Middle frontal gyrus (tissue), 1 donor: ENCODE data around the gene CCNB1IP1.
"Not testable (repeated sequence)": the region's sequence is repeated elsewhere in the genome, so short reads cannot be mapped to it uniquely, and the experiment has no call there.

Experiments
- DNase-seq: peaks from one replicate; pipeline ENCODE4 v3.0.0-alpha.2; 2015; ENCODE audit warnings: low spot score; ENCODE audit errors: extremely low spot score

CCNB1IP1 gene, protein sequence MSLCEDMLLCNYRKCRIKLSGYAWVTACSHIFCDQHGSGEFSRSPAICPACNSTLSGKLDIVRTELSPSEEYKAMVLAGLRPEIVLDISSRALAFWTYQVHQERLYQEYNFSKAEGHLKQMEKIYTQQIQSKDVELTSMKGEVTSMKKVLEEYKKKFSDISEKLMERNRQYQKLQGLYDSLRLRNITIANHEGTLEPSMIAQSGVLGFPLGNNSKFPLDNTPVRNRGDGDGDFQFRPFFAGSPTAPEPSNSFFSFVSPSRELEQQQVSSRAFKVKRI

GRCh38 chr14:20332788-20333493 lies at the start of gene CCNB1IP1:
TSS of gene CCNB1IP1 (minus strand) at chr14:20333279. CDS start at chr14:20316523, 16,756 bp downstream.
- peak; percentile 72 for DNase-seq

DNA sequence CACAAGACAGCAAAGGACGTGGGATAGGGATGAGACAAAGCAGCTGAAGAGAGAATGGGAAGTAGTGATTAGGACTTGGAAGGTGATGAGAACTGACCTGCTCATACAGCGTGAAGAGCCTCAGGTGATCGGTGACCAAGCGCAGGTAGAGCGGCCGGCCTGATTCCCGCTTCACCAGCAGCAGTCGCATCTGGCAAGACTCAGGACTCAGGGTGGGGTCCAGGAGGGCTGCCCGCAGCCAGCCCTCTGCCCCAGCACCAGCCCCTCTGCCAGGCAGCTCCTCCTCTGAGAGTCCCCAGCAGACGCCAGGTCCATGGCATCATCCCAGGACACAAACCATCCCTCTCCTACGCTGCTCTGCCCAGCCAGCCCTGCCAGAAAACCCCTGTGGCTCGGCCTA lies 49.4 kb upstream of the CCNB1IP1 start:
- DNase-seq: no peak

DNA sequence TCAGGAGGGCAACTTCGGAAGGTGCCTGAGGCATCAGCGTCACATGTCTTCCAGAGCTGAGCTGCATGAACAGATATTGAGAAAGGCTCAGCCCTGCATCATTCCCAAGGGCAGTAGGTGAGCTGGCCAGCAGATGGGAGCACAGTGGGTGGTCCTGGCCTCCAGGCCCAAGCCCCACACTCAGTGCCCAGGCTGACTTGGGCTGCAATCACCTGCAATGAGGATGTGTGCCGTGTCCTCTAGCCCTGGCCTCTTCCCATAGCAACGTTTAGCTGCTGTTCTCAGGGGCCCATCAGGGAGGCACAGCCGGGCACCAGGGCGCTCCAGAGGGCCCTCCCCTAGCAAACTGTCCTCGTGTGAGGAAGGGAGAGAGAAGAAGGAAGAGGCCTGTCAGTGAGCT lies 48.3 kb upstream of the CCNB1IP1 start:
- no peak for DNase-seq

GRCh38 chr14:20380681-20381080 lies 47.6 kb upstream of the CCNB1IP1 start:
- DNase-seq: no peak

DNA sequence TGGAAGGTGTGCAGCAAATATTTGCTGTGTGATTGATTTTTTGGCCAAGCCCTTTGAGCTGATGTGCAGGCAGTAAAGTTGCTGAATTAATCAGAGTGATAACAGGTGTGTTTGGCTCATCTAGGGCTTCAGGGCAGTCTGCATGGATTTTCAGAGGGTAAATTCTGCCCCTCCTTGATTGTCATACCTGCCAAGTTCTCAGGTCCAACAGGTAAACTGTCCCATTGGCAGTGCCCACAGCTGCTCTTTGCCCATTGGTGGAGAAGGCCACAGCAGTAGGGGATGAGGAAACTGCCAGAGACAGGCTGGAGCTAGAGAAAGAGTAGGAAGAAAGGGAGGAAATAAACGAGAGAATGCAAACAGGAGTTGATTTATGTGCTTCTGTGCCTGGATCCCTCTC lies 46.7 kb upstream of the CCNB1IP1 start:
- no peak for DNase-seq

- no peak for DNase-seq
Observed at GRCh38 chr14:20377171-20377570, 44.1 kb upstream of the CCNB1IP1 start.

- no peak for DNase-seq
Observed at GRCh38 chr14:20376071-20376588, 43.1 kb upstream of the CCNB1IP1 start.

DNA sequence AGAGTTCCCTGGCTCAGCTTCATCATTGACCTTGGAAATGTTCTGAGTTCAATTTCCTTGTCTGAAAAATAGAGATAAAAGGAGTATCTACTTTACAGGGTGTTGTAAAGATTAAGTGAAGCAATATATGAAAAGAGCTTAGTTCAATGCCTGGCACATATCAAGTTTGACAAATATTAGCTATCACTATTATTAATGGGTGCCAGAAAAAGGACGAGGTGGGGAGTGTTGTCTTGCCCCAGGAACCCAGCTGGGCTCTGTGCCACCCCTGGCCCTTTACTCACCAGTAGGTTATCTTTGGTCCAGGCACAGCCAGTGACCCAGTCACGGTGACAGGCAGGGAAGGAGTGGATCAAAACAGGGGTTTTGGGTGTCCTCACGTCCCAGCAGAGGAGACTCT lies 42.4 kb upstream of the CCNB1IP1 start:
- no peak for DNase-seq

- no peak for DNase-seq
Observed at GRCh38 chr14:20372796-20373195, 39.7 kb upstream of the CCNB1IP1 start.

GRCh38 chr14:20365928-20366327 lies 32.8 kb upstream of the CCNB1IP1 start:
- DNase-seq: no peak

- DNase-seq: not testable (repeated sequence)
Observed at GRCh38 chr14:20358474-20358873, 25.4 kb upstream of the CCNB1IP1 start.

- DNase-seq: no peak
Observed at GRCh38 chr14:20356422-20356821, 23.3 kb upstream of the CCNB1IP1 start.

- DNase-seq: no peak
Observed at GRCh38 chr14:20350860-20351259, 17.8 kb upstream of the CCNB1IP1 start.

- no peak for DNase-seq
Observed at GRCh38 chr14:20350282-20350681, 17.2 kb upstream of the CCNB1IP1 start.

DNA sequence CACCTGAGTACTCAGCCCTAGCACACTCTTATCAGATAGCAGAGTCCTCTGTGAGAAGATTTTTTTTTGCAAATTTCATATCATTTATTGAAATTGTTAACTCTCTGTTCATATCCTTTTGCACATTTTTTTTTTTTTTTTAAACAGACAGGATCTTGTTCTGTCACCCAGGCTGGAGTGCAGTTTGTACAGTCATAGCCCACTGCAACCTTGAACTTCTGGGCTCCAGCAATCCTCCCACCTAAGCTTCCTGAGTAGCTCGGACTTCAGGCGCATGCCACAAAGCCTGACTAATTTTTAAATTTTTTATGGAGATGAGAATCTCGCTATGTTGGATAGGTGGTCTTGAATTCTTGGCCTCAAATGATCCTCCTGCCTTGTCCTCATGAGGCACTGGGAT lies 14.7 kb upstream of the CCNB1IP1 start:
- no peak for DNase-seq

DNA sequence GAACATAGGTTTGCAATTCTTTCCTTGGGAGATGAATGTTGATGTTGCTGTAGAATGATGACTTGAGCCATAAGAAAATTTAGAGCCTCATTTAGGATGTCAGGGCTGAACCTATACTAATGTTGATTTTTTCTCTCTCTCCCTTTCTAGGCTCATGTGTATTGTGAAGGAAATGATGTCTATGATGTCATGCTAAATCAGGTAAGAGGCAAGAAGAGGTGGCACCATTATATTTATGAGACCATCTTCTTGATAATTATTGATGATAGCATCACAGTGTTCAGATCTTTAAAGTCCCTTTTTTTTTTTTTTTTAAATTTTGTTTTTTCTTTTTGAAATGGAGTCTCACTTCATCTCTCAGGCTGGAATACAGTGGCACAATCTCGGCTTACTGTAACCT lies 13.6 kb upstream of the CCNB1IP1 start:
- no peak for DNase-seq

DNA sequence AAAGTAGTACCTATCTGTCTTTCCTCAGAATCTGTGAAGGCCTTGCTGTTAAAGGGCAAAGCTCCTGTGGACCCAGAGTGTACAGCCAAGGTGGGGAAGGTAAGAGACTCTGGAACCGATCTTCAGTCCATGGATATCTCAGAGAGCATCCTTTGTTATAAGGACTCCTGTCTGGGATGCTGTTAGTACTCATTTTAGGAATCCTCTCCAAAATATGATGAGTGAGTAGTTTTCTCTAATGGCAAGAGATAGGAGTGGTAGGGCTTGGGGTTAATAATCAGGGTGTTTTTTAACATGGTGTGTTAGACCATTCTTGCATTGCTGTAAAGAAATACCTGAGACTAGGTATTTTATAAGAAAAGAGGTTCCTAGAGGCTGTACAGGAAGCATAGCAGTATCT lies 12.3 kb upstream of the CCNB1IP1 start:
- no peak for DNase-seq

DNA sequence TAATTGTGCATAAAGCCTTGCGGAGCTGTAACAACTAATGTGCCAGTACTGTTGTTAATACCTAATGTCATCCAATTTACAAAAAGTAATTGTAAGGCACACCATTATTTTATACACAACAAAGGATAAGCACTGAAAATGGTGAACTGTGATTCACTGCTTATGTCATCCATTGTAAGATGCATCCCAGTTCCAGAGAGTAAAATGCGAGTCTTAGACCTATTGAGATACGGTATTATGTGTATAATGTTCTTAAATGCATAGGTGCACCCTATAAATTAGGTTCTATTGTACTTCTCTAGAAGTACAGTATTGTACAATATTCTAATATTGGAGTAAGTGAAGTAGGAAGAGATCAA lies 10.8 kb upstream of the CCNB1IP1 start:
- no peak for DNase-seq

GRCh38 chr14:20343092-20343861 lies 10.2 kb upstream of the CCNB1IP1 start, which contains the start of gene PARP2:
TSS of gene PARP2 (plus strand) at chr14:20343635. CDS start at chr14:20343642, 7 bp downstream.
- peak; percentile 99 for DNase-seq

GRCh38 chr14:20341646-20342045 lies 8.6 kb upstream of the CCNB1IP1 start:
- no peak for DNase-seq

GRCh38 chr14:20341032-20341431 lies 8.0 kb upstream of the CCNB1IP1 start:
- DNase-seq: not testable (repeated sequence)

DNA sequence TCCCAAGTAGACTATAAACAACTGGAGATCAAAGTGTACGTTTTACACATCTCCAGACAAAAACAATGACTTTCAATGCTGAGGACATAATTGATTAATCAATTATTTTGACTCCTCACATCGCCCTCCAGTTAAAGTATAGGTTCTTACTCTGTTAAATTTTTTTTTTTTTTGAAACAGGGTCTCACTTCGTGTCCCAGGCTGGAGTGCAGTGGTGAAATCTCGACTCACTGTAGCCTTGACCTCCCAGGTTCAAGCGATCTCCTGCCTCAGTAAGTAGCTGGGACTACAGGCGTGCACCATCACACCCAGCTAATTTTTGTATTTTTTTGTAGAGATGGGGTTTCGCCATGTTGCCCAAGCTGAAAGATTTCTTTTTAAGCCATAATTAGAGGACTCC lies 938 bp upstream of the CCNB1IP1 start:
- DNase-seq: no peak
